SU-DHL-6 (cell line): Measurements from ENCODE around the gene NNMT.

Source experiments
- H2AFZ ChIP-seq: fragments of 200-600 bp; sonication (generic); 2 replicates; pipeline ENCODE4 v1.6.1; 2014; ENCODE audit warnings: low read depth, mild to moderate bottlenecking, moderate library complexity, mixed read lengths, antibody characterized with exemption, low read length; ENCODE audit not compliant: severe bottlenecking
- H3F3A ChIP-seq: fragments of 200-600 bp; shearing (Covaris generic); 2 replicates; pipeline ENCODE4 v1.6.0; 2016; ENCODE audit warnings: antibody characterized with exemption, mild to moderate bottlenecking; ENCODE audit not compliant: insufficient read depth
- H3K27ac ChIP-seq: fragments of 200-600 bp; sonication (generic); 2 replicates; pipeline ENCODE4 v1.5.1; 2016; ENCODE audit warnings: low read depth, mild to moderate bottlenecking, low read length, moderate library complexity, mixed read lengths
- H3K27me3 ChIP-seq: fragments of 200-600 bp; sonication (generic), shearing (Covaris generic); 2 replicates; pipeline ENCODE4 v1.6.0; 2014; ENCODE audit warnings: mild to moderate bottlenecking, low read length
- H3K36me3 ChIP-seq: fragments of 200-600 bp; sonication (generic); 2 replicates; pipeline ENCODE4 v1.6.1; 2014; ENCODE audit warnings: mild to moderate bottlenecking, low read length, mixed read lengths
- H3K4me2 ChIP-seq: fragments of 300-600, 200-600 bp; shearing (Covaris generic), sonication (generic); 2 replicates; pipeline ENCODE4 v1.6.0; 2014; ENCODE audit warnings: low read length, low read depth, mild to moderate bottlenecking; ENCODE audit not compliant: poor library complexity, severe bottlenecking
- H3K4me3 ChIP-seq: fragments of 200-600 bp; sonication (generic); 2 replicates; pipeline ENCODE4 v1.5.1; 2014; ENCODE audit warnings: antibody characterized with exemption, low read length, mild to moderate bottlenecking, mixed read lengths; ENCODE audit not compliant: insufficient read depth, poor library complexity, severe bottlenecking
- H3K79me2 ChIP-seq: fragments of 200-600 bp; sonication (generic); 2 replicates; pipeline ENCODE4 v1.6.1; 2014; ENCODE audit warnings: mild to moderate bottlenecking, low read length, moderate library complexity; ENCODE audit not compliant: insufficient read depth
- H3K9ac ChIP-seq: fragments of 200-600 bp; sonication (generic); 2 replicates; pipeline ENCODE4 v1.7.0; 2014; ENCODE audit warnings: mild to moderate bottlenecking, low read length
- H3K9me2 ChIP-seq: fragments of 200-600 bp; sonication (generic); replicated peaks from 2 replicates; pipeline ENCODE4 v1.6.1; 2014; ENCODE audit warnings: low read length; ENCODE audit not compliant: insufficient read depth
- H3K9me3 ChIP-seq: fragments of 200-600 bp; sonication (generic); 2 replicates; pipeline ENCODE4 v1.6.1; 2014; ENCODE audit warnings: low read length, mixed read lengths; ENCODE audit not compliant: insufficient read depth
- H4K20me1 ChIP-seq: fragments of 200-600 bp; sonication (generic); 2 replicates; pipeline ENCODE4 v1.6.1; 2014; ENCODE audit warnings: low read depth, mild to moderate bottlenecking, antibody characterized with exemption, low read length, moderate library complexity, mixed read lengths
- EZH2phosphoT487 ChIP-seq: fragments of 200-600 bp; sonication (generic), shearing (Covaris generic); conservative IDR thresholded peaks from 2 replicates; pipeline ENCODE4 v1.6.1; 2018; ENCODE audit warnings: mild to moderate bottlenecking, antibody characterized with exemption, low read length, moderate library complexity, mixed read lengths
- TF ChIP-seq, protein P1 (sequence below): fragments of 200-600 bp; sonication (generic); IDR thresholded peaks from one replicate; pipeline ENCODE4 v1.5.1; 2017; ENCODE audit warnings: antibody characterized with exemption, mild to moderate bottlenecking, low read length, moderate library complexity; ENCODE audit not compliant: insufficient read depth, poor library complexity, severe bottlenecking

Gene NNMT

GRCh38 chr11:114290503-114291235 lies 5.5 kb upstream of the NNMT start:
- no peaks in the 10 kb centered on the region for H3K9me2 ChIP-seq
- no peaks in the 10 kb centered on the region for H3K9me3 ChIP-seq
- H3K4me2 ChIP-seq, result no peak overlapping the region
- TF ChIP-seq EZH2phosphoT487, result no peak
- TF ChIP-seq, protein P1, sequence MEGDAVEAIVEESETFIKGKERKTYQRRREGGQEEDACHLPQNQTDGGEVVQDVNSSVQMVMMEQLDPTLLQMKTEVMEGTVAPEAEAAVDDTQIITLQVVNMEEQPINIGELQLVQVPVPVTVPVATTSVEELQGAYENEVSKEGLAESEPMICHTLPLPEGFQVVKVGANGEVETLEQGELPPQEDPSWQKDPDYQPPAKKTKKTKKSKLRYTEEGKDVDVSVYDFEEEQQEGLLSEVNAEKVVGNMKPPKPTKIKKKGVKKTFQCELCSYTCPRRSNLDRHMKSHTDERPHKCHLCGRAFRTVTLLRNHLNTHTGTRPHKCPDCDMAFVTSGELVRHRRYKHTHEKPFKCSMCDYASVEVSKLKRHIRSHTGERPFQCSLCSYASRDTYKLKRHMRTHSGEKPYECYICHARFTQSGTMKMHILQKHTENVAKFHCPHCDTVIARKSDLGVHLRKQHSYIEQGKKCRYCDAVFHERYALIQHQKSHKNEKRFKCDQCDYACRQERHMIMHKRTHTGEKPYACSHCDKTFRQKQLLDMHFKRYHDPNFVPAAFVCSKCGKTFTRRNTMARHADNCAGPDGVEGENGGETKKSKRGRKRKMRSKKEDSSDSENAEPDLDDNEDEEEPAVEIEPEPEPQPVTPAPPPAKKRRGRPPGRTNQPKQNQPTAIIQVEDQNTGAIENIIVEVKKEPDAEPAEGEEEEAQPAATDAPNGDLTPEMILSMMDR, result no peak
- H4K20me1 ChIP-seq, result no peaks in the 10 kb centered on the region
- H2AFZ ChIP-seq, result no peak overlapping the region
- H3K4me3 ChIP-seq, result no peak overlapping the region
- H3K9ac ChIP-seq, result no peak overlapping the region
- H3K27ac ChIP-seq, result no peak overlapping the region
- 0 out of 2 replicates have a peak, but pooled peaks cover 3% of the 10 kb centered on the region for H3K27me3 ChIP-seq
- no peaks in the 10 kb centered on the region for H3K36me3 ChIP-seq
- H3K79me2 ChIP-seq, result no peaks in the 10 kb centered on the region
- H3F3A ChIP-seq, result no peaks in the 10 kb centered on the region

- no peak overlapping the region for H3K27ac ChIP-seq
- H3K4me3 ChIP-seq, result no peak overlapping the region
- H3K27me3 ChIP-seq, result 0 out of 2 replicates have a peak, but pooled peaks cover 3% of the 10 kb centered on the region
- no peak overlapping the region for H3K9ac ChIP-seq
- no peaks in the 10 kb centered on the region for H3K9me2 ChIP-seq
- no peaks in the 10 kb centered on the region for H3F3A ChIP-seq
- TF ChIP-seq, protein P1, result no peak
- no peak for TF ChIP-seq EZH2phosphoT487
- H2AFZ ChIP-seq, result no peak overlapping the region
- no peaks in the 10 kb centered on the region for H3K9me3 ChIP-seq
- H3K36me3 ChIP-seq, result no peaks in the 10 kb centered on the region
- H3K4me2 ChIP-seq, result no peak overlapping the region
- no peaks in the 10 kb centered on the region for H3K79me2 ChIP-seq
- H4K20me1 ChIP-seq, result no peaks in the 10 kb centered on the region
Observed at GRCh38 chr11:114291381-114291780, 4.8 kb upstream of the NNMT start.

GRCh38 chr11:114291842-114292680 lies 4.1 kb upstream of the NNMT start:
- Histone ChIP-seq H3K4me2 (no peak overlapping the region), H3K27me3 (0 out of 2 replicates have a peak, but pooled peaks cover 3% of the 10 kb centered on the region), H4K20me1 (no peaks in the 10 kb centered on the region), H3F3A (no peaks in the 10 kb centered on the region), H3K9ac (no peak overlapping the region), H3K4me3 (no peak overlapping the region), H3K9me2 (no peaks in the 10 kb centered on the region), H3K9me3 (no peaks in the 10 kb centered on the region), H3K27ac (no peak overlapping the region), H3K36me3 (no peaks in the 10 kb centered on the region), H3K79me2 (no peaks in the 10 kb centered on the region), H2AFZ (no peak overlapping the region)
- TF ChIP-seq EZH2phosphoT487, result no peak
- TF ChIP-seq, protein P1, result no peak
